Measurements from ENCODE around the gene TEX13A. TPM values are rescaled to one million over a fixed set of nuclear protein-coding genes. Genes with fewer than 3 reads are reported as not detected.

Gene TEX13A
- total RNA-seq, result not detected

GRCh38 chrX:105220636-105221035, at the start of gene TEX13A:
Gene TEX13A (minus strand): TSS chrX:105220694. CDS start chrX:105220397, 297 bp downstream.
- Histone ChIP-seq H3K27ac (no peak within 1 kb of the TSS), H3K9me3 (no peaks in the 10 kb centered on the region), H3K4me3 (no peak within 1 kb of the TSS), H3K27me3 (no peaks in the 10 kb centered on the region), H3K4me1 (no peaks in the 10 kb centered on the region), H3K36me3 (no peaks in the 10 kb centered on the region)
- TF ChIP-seq CTCF (IDR thresholded peaks at IDR 0.05), result no peak
- no peak for DNase-seq (ENCODE audit: low spot score)

GRCh38 chrX:105269386-105269785, 48.9 kb upstream of the TEX13A start:
- DNase-seq (ENCODE audit: low spot score), result no peak
- H3K36me3 ChIP-seq, result no peaks in the 10 kb centered on the region
- no peak for TF ChIP-seq CTCF (IDR thresholded peaks at IDR 0.05)
- no peaks in the 10 kb centered on the region for H3K4me1 ChIP-seq
- no peak overlapping the region for H3K4me3 ChIP-seq
- H3K27ac ChIP-seq, result no peak overlapping the region
- no peaks in the 10 kb centered on the region for H3K9me3 ChIP-seq
- no peaks in the 10 kb centered on the region for H3K27me3 ChIP-seq

- no peaks in the 10 kb centered on the region for H3K36me3 ChIP-seq
Measured at GRCh38 chrX:105267167-105267566, 46.7 kb upstream of the TEX13A start.

GRCh38 chrX:105266456-105266855, 46.0 kb upstream of the TEX13A start:
- Histone ChIP-seq H3K4me3 (no peak overlapping the region), H3K27ac (no peak overlapping the region), H3K9me3 (no peaks in the 10 kb centered on the region), H3K36me3 (no peaks in the 10 kb centered on the region), H3K4me1 (no peaks in the 10 kb centered on the region), H3K27me3 (no peaks in the 10 kb centered on the region)
- no peak for TF ChIP-seq CTCF (IDR thresholded peaks at IDR 0.05)
- DNase-seq (ENCODE audit: low spot score), result no peak

More at GRCh38 chrX:105267167-105267566, 46.7 kb upstream of the TEX13A start:
- H3K27me3 ChIP-seq, result no peaks in the 10 kb centered on the region
- no peak overlapping the region for H3K4me3 ChIP-seq
- TF ChIP-seq CTCF (IDR thresholded peaks at IDR 0.05), result no peak
- H3K27ac ChIP-seq, result no peak overlapping the region
- no peaks in the 10 kb centered on the region for H3K9me3 ChIP-seq
- H3K4me1 ChIP-seq, result no peaks in the 10 kb centered on the region
- no peak for DNase-seq (ENCODE audit: low spot score)

- Histone ChIP-seq H3K4me1 (no peaks in the 10 kb centered on the region), H3K36me3 (no peaks in the 10 kb centered on the region), H3K9me3 (no peaks in the 10 kb centered on the region), H3K4me3 (no peak overlapping the region), H3K27me3 (no peaks in the 10 kb centered on the region), H3K27ac (no peak overlapping the region)
- no peak for TF ChIP-seq CTCF (IDR thresholded peaks at IDR 0.05)
- DNase-seq (ENCODE audit: low spot score), result no peak
Measured at GRCh38 chrX:105265093-105265492, 44.6 kb upstream of the TEX13A start.

- Histone ChIP-seq H3K4me3 (no peak overlapping the region), H3K27me3 (no peaks in the 10 kb centered on the region), H3K27ac (no peak overlapping the region), H3K9me3 (no peaks in the 10 kb centered on the region), H3K4me1 (no peaks in the 10 kb centered on the region), H3K36me3 (no peaks in the 10 kb centered on the region)
- no peak for DNase-seq (ENCODE audit: low spot score)
- no peak for TF ChIP-seq CTCF (IDR thresholded peaks at IDR 0.05)
Measured at GRCh38 chrX:105263801-105264200, 43.3 kb upstream of the TEX13A start.

Measured in right atrium auricular region (tissue), 2 donors.